GM12873 (cell line): Measurements from ENCODE around the gene LPGAT1.

Experiments
- CTCF ChIP-seq: IDR thresholded peaks from 2 replicates; pipeline ENCODE4 v1.5.1; 2012; ENCODE audit warnings: low read depth, mild to moderate bottlenecking, moderate library complexity, low read length, control low read depth; ENCODE audit not compliant: insufficient read depth; ENCODE audit errors: missing control alignments

The LPGAT1 gene

GRCh38 chr1:211723273-211723672, 107.3 kb downstream of the LPGAT1 start:
- TF ChIP-seq CTCF, result no peak

- TF ChIP-seq CTCF, result no peak
Measured at GRCh38 chr1:211722277-211723175, 108.0 kb downstream of the LPGAT1 start.

- no peak for TF ChIP-seq CTCF
Measured at GRCh38 chr1:211715971-211716370, 114.6 kb downstream of the LPGAT1 start.

GRCh38 chr1:211714154-211714553, 116.4 kb downstream of the LPGAT1 start:
- TF ChIP-seq CTCF, result no peak

GRCh38 chr1:211713231-211713630, 117.3 kb downstream of the LPGAT1 start:
- no peak for TF ChIP-seq CTCF

GRCh38 chr1:211711315-211711705, 119.3 kb downstream of the LPGAT1 start:
- no peak for TF ChIP-seq CTCF

GRCh38 chr1:211710566-211711314, 119.8 kb downstream of the LPGAT1 start:
- TF ChIP-seq CTCF, result no peak
